Body of pancreas (tissue), 4 donors: ENCODE measurements around the gene SCUBE1. TPM values are rescaled to one million over a fixed set of nuclear protein-coding genes. Genes with fewer than 3 reads are reported as not detected.
A peak's percentile ranks its signal among the peaks of the same experiment; 100 is the strongest.

Experiments
- ATAC-seq: fragments of 150-250 bp; one replicate; pipeline ENCODE4 v1.9.1; 2016
- DNase-seq, 4 donors: peaks; one replicate each; pipeline ENCODE4 v3.0.0-alpha.2; 2019
- H3K27ac ChIP-seq, 4 donors: fragments of 200-600 bp; sonication (generic); 1 replicate in 3 of 4; 2 replicates in 1 of 4; pipeline versions ENCODE4 v1.5.1 to v1.6.1; 2016 to 2019; ENCODE audit warnings: mild to moderate bottlenecking in 1 of 4, mixed read lengths in 1 of 4, moderate library complexity in 1 of 4
- H3K27me3 ChIP-seq, 2 donors: fragments of 200-600 bp; sonication (generic); one replicate each; pipeline ENCODE4 v1.6.0; 2016; ENCODE audit warnings: mild to moderate bottlenecking in 1 of 2
- H3K36me3 ChIP-seq, 2 donors: fragments of 200-600 bp; sonication (generic); replicated peaks in 1 of 2; 2 replicates each; pipeline ENCODE4 v1.5.1; 2016; ENCODE audit warnings: low read depth in 2 of 2; ENCODE audit not compliant: insufficient read depth in 1 of 2
- H3K4me1 ChIP-seq: fragments of 200-600 bp; sonication (generic); one replicate; pipeline ENCODE4 v1.6.0; 2016
- H3K4me3 ChIP-seq, 2 donors: fragments of 200-600 bp; sonication (generic); 1 replicate in 1 of 2; 2 replicates in 1 of 2; pipeline ENCODE4 v1.5.1; 2016 to 2019
- H3K9me3 ChIP-seq, 3 donors: fragments of 200-600 bp; sonication (generic); 1 replicate in 2 of 3; 2 replicates in 1 of 3; pipeline ENCODE4 v1.5.1; 2016
- CTCF ChIP-seq, 7 experiments: fragments of 450-650 bp in 4 of 7; fragments of 200-600 bp in 3 of 7; sonication (generic) in 3 of 7; IDR thresholded peaks; one replicate each; pipeline ENCODE4 v1.5.1; 2016 to 2019; ENCODE audit warnings: antibody characterized with exemption in 7 of 7
- POLR2A ChIP-seq, 3 donors: fragments of 450-650 bp; IDR thresholded peaks; one replicate each; pipeline ENCODE4 v1.6.1; 2016; ENCODE audit warnings: antibody characterized with exemption in 3 of 3, mild to moderate bottlenecking in 2 of 3
- WGBS, 2 donors: methylation state at CpG; one replicate each; pipeline ENCODE4 v1.1.5; 2017; 5-methylcytosine and 5-hydroxymethylcytosine counted together
- intact Hi-C: fragments of 100-400 bp; cut with DNase I; formaldehyde crosslinking; loops from one replicate; pipeline ENCODE4 v1.15.1; 2023
- total RNA-seq, 2 donors: library from RNA; depleted of rRNA; stranded (reverse); fragments of >200 nt; gene quantifications; one replicate each; pipeline ENCODE4 v1.1.0, GENCODE V29; 2016

The SCUBE1 gene
- total RNA-seq, 2 donors from 2014 or later: under 0.01 to 0.26 TPM

- Histone ChIP-seq H3K4me1 (no peaks in the 10 kb centered on the region), H3K36me3 (no peaks in the 10 kb centered on the region), H3K27me3 (peaks cover 0 to 3% of the 10 kb centered on the region in 2 donors), H3K4me3 (no peak overlapping the region), H3K27ac (no peak overlapping the region), H3K9me3 (no peaks in the 10 kb centered on the region)
- ATAC-seq: no peak
- no peak for DNase-seq
- no peak for TF ChIP-seq POLR2A (IDR thresholded peaks at IDR 0.05)
- TF ChIP-seq CTCF (IDR thresholded peaks at IDR 0.05): no peak
- WGBS, 2 donors: 22 to 32% methylated on average over 5 of the region's 5 CpGs
- intact Hi-C loops: no loop called here
These were observed 8.8 kb upstream of the SCUBE1 start for GRCh38 chr22:43351966-43352345.

- no peak overlapping the region for H3K27ac ChIP-seq
- TF ChIP-seq CTCF (IDR thresholded peaks at IDR 0.05): no peak
- TF ChIP-seq POLR2A (IDR thresholded peaks at IDR 0.05): no peak
- H3K4me3 ChIP-seq: no peak overlapping the region
- H3K27me3 ChIP-seq: peaks cover 0 to 3% of the 10 kb centered on the region in 2 donors
- H3K9me3 ChIP-seq: no peaks in the 10 kb centered on the region
- no peaks in the 10 kb centered on the region for H3K4me1 ChIP-seq
- ATAC-seq (no peak), DNase-seq (no peak)
- 85% methylated on average over 7 to 12 of the region's 12 CpGs for WGBS, 2 donors
- intact Hi-C loops: no loop called here
- H3K36me3 ChIP-seq: no peaks in the 10 kb centered on the region
These were observed 6.5 kb upstream of the SCUBE1 start for GRCh38 chr22:43349636-43350035.

GRCh38 chr22:43346521-43346929 is 3.4 kb upstream of the SCUBE1 start:
- ATAC-seq: no peak
- TF ChIP-seq POLR2A (IDR thresholded peaks at IDR 0.05) (no peak), CTCF (IDR thresholded peaks at IDR 0.05) (peak; percentile 18 to 59 (median 42))

GRCh38 chr22:43345761-43346301 is 2.7 kb upstream of the SCUBE1 start:
- DNase-seq (no peak), ATAC-seq (no peak)
- no peak overlapping the region for H3K4me3 ChIP-seq
- TF ChIP-seq CTCF (IDR thresholded peaks at IDR 0.05) (no peak), POLR2A (IDR thresholded peaks at IDR 0.05) (no peak)
- no peak overlapping the region for H3K27ac ChIP-seq
- peaks cover 0 to 7% of the 10 kb centered on the region in 2 donors for H3K27me3 ChIP-seq
- WGBS, 2 donors: 69 to 73% methylated on average over 6 to 7 of the region's 7 CpGs
- no peaks in the 10 kb centered on the region for H3K9me3 ChIP-seq
- intact Hi-C loops: no loop called here
- H3K4me1 ChIP-seq: peaks cover 4% of the 10 kb centered on the region
- no peaks in the 10 kb centered on the region for H3K36me3 ChIP-seq

More at GRCh38 chr22:43346521-43346929, 3.4 kb upstream of the SCUBE1 start:
- intact Hi-C loops: no loop called here
- DNase-seq: peak; percentile 45 to 71 (median 49)
- Histone ChIP-seq H3K36me3 (no peaks in the 10 kb centered on the region), H3K4me1 (peaks cover 4% of the 10 kb centered on the region), H3K9me3 (no peaks in the 10 kb centered on the region), H3K4me3 (no peak overlapping the region), H3K27me3 (peaks cover 0 to 7% of the 10 kb centered on the region in 2 donors), H3K27ac (no peak overlapping the region)
- 15 to 18% methylated on average over 6 to 8 of the region's 8 CpGs for WGBS, 2 donors

GRCh38 chr22:43345356-43345755 is 2.2 kb upstream of the SCUBE1 start:
- Histone ChIP-seq H3K4me1 (peaks cover 4% of the 10 kb centered on the region), H3K36me3 (no peaks in the 10 kb centered on the region), H3K9me3 (no peaks in the 10 kb centered on the region), H3K27me3 (peaks cover 0 to 7% of the 10 kb centered on the region in 2 donors), H3K27ac (no peak overlapping the region), H3K4me3 (no peak overlapping the region)
- DNase-seq (no peak), ATAC-seq (no peak)
- intact Hi-C loops: no loop called here
- WGBS, 2 donors: 82 to 83% methylated on average over 7 of the region's 7 CpGs
- TF ChIP-seq CTCF (IDR thresholded peaks at IDR 0.05) (no peak), POLR2A (IDR thresholded peaks at IDR 0.05) (no peak)
